Stomach smooth muscle (tissue), 2 donors: ENCODE data around the gene CHRNA4.

Experiments used
- H3K27ac ChIP-seq: one replicate; pipeline ENCODE4 v1.7.0; 2013; ENCODE audit warnings: mild to moderate bottlenecking, low read length, inconsistent platforms
- H3K27me3 ChIP-seq, 2 donors: one replicate each; pipeline ENCODE4 v1.7.0; 2013; ENCODE audit warnings: low read length in 2 of 2; ENCODE audit not compliant: insufficient read depth in 2 of 2, control insufficient read depth in 1 of 2
- H3K36me3 ChIP-seq, 2 donors: one replicate each; pipeline ENCODE4 v1.7.0; 2013; ENCODE audit warnings: low read length in 2 of 2; ENCODE audit not compliant: control insufficient read depth in 2 of 2, insufficient read depth in 2 of 2
- H3K4me1 ChIP-seq: one replicate; pipeline ENCODE4 v1.7.0; 2013; ENCODE audit warnings: low read length; ENCODE audit not compliant: control insufficient read depth, insufficient read depth
- H3K4me3 ChIP-seq, 2 donors: one replicate each; pipeline ENCODE4 v1.7.0; 2013; ENCODE audit warnings: low read length in 2 of 2
- H3K9ac ChIP-seq, 2 donors: one replicate each; pipeline ENCODE4 v1.7.0; 2013; ENCODE audit warnings: low read length in 2 of 2, mild to moderate bottlenecking in 1 of 2
- H3K9me3 ChIP-seq, 2 donors: one replicate each; pipeline ENCODE4 v1.7.0; 2013; ENCODE audit warnings: low read length in 2 of 2; ENCODE audit not compliant: control insufficient read depth in 2 of 2
- donor health status: healthy.
- donor health status: Pancreatic carcinoma.

CHRNA4 gene

GRCh38 chr20:63396300-63396699 is 35.2 kb upstream of the CHRNA4 start:
- Histone ChIP-seq H3K9ac (no peak overlapping the region), H3K27me3 (peaks cover 9 to 13% of the 10 kb centered on the region in 2 donors), H3K4me3 (no peak overlapping the region)

DNA sequence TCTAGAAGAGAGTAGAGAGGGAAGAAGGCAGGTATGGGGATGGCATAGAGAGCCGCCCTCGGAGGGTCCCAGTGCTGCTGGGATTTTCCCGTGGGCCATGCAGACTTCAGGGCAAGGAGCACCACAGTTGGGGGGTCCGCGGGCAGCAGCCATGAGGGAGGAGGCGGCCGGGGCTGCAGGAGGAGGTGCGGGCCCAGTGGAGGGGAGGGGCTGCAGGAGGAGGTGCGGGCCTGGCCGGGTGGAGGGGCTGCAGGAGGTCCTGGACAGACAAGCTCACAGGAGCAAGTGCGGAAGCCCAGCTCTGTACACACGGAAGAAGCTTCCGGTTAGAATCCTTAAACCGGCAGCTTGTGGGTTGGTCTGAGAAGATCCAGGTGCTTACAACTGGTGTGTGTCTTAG is 34.6 kb upstream of the CHRNA4 start:
- peaks cover 9 to 13% of the 10 kb centered on the region in 2 donors for H3K27me3 ChIP-seq
- H3K4me1 ChIP-seq = peaks cover 7% of the 10 kb centered on the region
- peaks cover 0 to 6% of the 10 kb centered on the region in 2 donors for H3K9me3 ChIP-seq
- no peak overlapping the region for H3K27ac ChIP-seq
- H3K9ac ChIP-seq = no peak overlapping the region
- H3K36me3 ChIP-seq = no peaks in the 10 kb centered on the region
- H3K4me3 ChIP-seq = no peak overlapping the region

More at GRCh38 chr20:63396300-63396699, 35.2 kb upstream of the CHRNA4 start:
- H3K4me1 ChIP-seq = peaks cover 7% of the 10 kb centered on the region
- H3K9me3 ChIP-seq = peaks cover 0 to 5% of the 10 kb centered on the region in 2 donors
- H3K36me3 ChIP-seq = no peaks in the 10 kb centered on the region
- no peak overlapping the region for H3K27ac ChIP-seq

- peaks cover 7% of the 10 kb centered on the region for H3K4me1 ChIP-seq
- no peaks in the 10 kb centered on the region for H3K36me3 ChIP-seq
- H3K27me3 ChIP-seq = peaks cover 9 to 13% of the 10 kb centered on the region in 2 donors
- no peak overlapping the region for H3K27ac ChIP-seq
- H3K9ac ChIP-seq = no peak overlapping the region
- no peak overlapping the region for H3K4me3 ChIP-seq
- peaks cover 0 to 6% of the 10 kb centered on the region in 2 donors for H3K9me3 ChIP-seq
Observed at GRCh38 chr20:63394920-63395455, 33.8 kb upstream of the CHRNA4 start.

GRCh38 chr20:63394069-63394919 is 33.1 kb upstream of the CHRNA4 start:
- Histone ChIP-seq H3K27ac (no peak overlapping the region), H3K4me1 (peaks cover 7% of the 10 kb centered on the region), H3K9ac (no peak overlapping the region), H3K27me3 (peaks cover 9 to 13% of the 10 kb centered on the region in 2 donors), H3K36me3 (no peaks in the 10 kb centered on the region), H3K9me3 (peaks cover 0 to 6% of the 10 kb centered on the region in 2 donors), H3K4me3 (no peak overlapping the region)

DNA sequence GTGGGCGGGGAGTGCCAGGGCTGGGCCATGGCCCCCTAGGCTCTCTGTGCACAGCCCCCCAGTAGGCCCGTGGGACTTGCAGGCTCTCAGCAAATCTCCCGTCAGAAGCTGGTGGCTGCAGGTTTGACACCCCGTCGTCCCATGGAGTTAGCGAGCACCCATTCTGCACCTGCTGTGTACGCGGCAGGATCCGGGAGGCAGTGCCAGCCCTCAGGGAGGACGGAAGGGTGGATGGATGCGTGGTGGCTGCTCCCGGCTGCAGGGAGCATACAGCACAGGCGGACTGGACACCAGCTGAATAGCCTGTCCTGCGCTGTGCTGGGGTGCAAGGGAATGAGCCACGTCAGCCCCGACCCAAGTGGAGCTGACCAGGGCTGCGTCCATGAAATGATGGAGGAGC is 32.4 kb upstream of the CHRNA4 start:
- Histone ChIP-seq H3K36me3 (no peaks in the 10 kb centered on the region), H3K4me1 (peaks cover 7% of the 10 kb centered on the region), H3K4me3 (no peak overlapping the region), H3K27me3 (peaks cover 9 to 13% of the 10 kb centered on the region in 2 donors), H3K9ac (no peak overlapping the region), H3K9me3 (peaks cover 0 to 6% of the 10 kb centered on the region in 2 donors), H3K27ac (no peak overlapping the region)

DNA sequence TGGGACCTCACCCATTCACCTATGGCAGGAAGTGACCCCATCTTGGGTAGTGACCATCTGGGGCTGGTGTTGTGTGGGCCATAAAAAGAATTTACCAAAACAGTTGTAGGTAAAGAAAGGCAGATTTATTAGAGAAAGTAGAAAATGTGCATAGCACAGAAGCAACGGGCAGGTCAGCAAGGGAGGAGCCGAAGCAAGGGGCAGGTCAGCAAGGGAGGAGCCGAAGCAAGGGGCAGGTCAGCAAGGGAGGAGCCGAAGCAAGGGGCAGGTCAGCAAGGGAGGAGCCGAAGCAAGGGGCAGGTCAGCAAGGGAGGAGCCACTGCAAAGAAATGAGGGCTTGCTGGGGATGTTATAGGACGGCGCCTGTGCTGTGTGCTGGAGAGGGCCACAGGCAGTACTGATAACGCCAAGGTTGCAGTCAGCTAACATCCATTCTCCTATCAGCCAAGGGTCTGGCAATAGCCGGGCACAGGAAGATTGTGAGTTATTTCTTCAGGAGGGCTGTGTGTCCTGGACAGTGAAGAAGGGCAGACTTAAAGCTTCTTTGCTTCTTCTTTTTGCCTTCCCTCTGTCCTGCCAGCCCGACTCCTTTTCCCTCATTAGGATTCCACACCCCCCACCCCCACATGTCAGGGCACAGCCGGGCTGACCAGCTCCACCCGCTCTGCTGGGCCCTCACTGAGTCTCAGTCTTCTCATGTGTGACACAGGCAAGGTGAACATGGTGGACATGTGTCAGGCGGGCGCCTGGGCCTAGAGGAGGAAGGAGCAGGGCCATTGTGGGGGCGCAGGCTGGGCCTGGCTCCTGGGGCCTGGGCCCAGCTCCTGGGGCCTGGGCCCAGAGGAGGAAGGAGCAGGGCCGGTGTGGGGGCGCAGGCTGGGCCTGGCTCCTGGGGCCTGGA is 31.6 kb upstream of the CHRNA4 start:
- Histone ChIP-seq H3K9me3 (peaks cover 0 to 6% of the 10 kb centered on the region in 2 donors), H3K36me3 (no peaks in the 10 kb centered on the region), H3K9ac (no peak overlapping the region), H3K4me3 (no peak overlapping the region), H3K4me1 (peaks cover 7% of the 10 kb centered on the region), H3K27ac (no peak overlapping the region), H3K27me3 (peaks cover 9 to 13% of the 10 kb centered on the region in 2 donors)

DNA sequence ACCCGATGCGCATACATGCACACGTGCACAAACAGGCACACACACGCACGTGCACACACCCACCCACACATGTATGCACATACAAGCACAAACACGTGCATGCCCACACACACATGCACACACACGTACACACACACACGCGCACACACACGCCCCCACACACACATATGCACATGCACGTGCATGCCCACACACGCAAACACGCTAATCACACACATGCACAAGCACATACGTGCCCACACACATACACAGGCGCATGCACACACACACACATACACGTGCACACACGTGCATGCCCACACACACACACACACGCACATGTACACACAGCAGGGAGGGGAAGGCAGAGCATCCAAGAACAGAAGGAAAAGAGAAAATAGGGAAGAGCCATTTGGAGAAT is 26.8 kb upstream of the CHRNA4 start:
- no peak overlapping the region for H3K9ac ChIP-seq
- no peak overlapping the region for H3K27ac ChIP-seq
- H3K36me3 ChIP-seq = no peaks in the 10 kb centered on the region
- no peak overlapping the region for H3K4me3 ChIP-seq
- H3K27me3 ChIP-seq = peaks cover 5% of the 10 kb centered on the region in 2 donors
- H3K9me3 ChIP-seq = peaks cover 6 to 16% of the 10 kb centered on the region in 2 donors
- no peaks in the 10 kb centered on the region for H3K4me1 ChIP-seq

DNA sequence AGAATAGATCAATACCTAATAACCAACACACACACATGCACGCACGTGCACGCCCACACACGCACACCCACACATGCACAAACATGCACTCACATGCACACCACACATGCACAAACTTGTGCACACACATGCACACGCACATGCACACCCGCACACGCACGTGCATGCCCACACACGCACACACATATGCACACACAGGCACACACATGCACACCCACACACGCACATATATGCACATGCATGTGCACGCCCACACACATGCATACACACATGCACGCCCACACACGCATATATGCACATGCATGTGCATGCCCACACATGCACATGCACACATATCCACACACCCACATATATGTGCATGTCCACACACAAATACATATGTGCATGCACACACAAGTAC is 26.2 kb upstream of the CHRNA4 start:
- H3K9ac ChIP-seq = no peak overlapping the region
- H3K4me1 ChIP-seq = no peaks in the 10 kb centered on the region
- peaks cover 5 to 6% of the 10 kb centered on the region in 2 donors for H3K27me3 ChIP-seq
- no peak overlapping the region for H3K27ac ChIP-seq
- H3K36me3 ChIP-seq = no peaks in the 10 kb centered on the region
- H3K4me3 ChIP-seq = no peak overlapping the region
- peaks cover 6 to 16% of the 10 kb centered on the region in 2 donors for H3K9me3 ChIP-seq

DNA sequence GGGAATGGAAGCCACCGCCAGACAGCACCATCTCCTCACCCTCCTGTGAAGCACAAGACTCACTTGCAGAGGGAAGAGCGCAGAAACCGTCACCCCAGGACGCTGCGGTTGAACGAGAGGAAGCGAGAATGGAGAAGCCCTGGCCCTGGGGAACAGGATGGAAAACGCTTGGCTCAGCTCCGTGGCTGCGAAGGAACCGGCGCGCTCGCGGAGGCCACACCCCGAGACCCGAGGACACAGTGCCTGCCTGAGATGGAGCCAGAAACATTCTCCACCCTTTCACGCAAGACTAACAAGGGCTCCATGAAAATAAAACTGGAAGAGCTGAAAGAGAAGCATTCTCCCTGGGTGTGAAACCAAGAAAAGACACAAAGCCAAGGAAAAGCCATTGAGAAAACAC is 25.3 kb upstream of the CHRNA4 start:
- Histone ChIP-seq H3K36me3 (no peaks in the 10 kb centered on the region), H3K9ac (no peak overlapping the region), H3K4me1 (peaks cover 2% of the 10 kb centered on the region), H3K27me3 (peaks cover 5 to 12% of the 10 kb centered on the region in 2 donors), H3K27ac (no peak overlapping the region), H3K9me3 (peaks cover 6 to 13% of the 10 kb centered on the region in 2 donors), H3K4me3 (no peak overlapping the region)

- H3K4me1 ChIP-seq = peaks cover 2% of the 10 kb centered on the region
- no peak overlapping the region for H3K27ac ChIP-seq
- peaks cover 6 to 10% of the 10 kb centered on the region in 2 donors for H3K9me3 ChIP-seq
- H3K4me3 ChIP-seq = no peak overlapping the region
- H3K36me3 ChIP-seq = no peaks in the 10 kb centered on the region
- H3K9ac ChIP-seq = no peak overlapping the region
- peaks cover 9 to 11% of the 10 kb centered on the region in 2 donors for H3K27me3 ChIP-seq
Observed at GRCh38 chr20:63385819-63386218, 24.7 kb upstream of the CHRNA4 start.
